GM23338 (cell line): ENCODE results near the gene SLC2A6. TPM values are rescaled to one million over a fixed set of nuclear protein-coding genes. Genes with fewer than 3 reads are reported as not detected.
A peak's percentile ranks its signal among the peaks of the same experiment; 100 is the strongest.

Experiments used
- ATAC-seq: fragments of 200-7000 bp; cut with Tn5 transposase; 3 replicates; pipeline ENCODE4 v1.9.1; 2020
- DNase-seq: peaks from one replicate; pipeline ENCODE4 v3.0.0-alpha.2; 2015; ENCODE audit warnings: low spot score
- H2AFZ ChIP-seq: fragments of 200-600 bp; sonication (generic); 2 replicates; pipeline ENCODE4 v1.8.0; 2016; ENCODE audit warnings: antibody characterized with exemption, mild to moderate bottlenecking, moderate library complexity
- H3F3A ChIP-seq: fragments of 200-600 bp; sonication (generic); replicated peaks from 2 replicates; pipeline ENCODE4 v1.8.0; 2017; ENCODE audit warnings: antibody characterized with exemption, mixed run types, low read depth
- H3K27ac ChIP-seq: fragments of 200-600 bp; sonication (generic); 2 replicates; pipeline ENCODE4 v1.6.1; 2016; ENCODE audit warnings: low read depth
- H3K27me3 ChIP-seq: fragments of 200-600 bp; sonication (generic); 2 replicates; pipeline ENCODE4 v1.8.0; 2016; ENCODE audit warnings: mild to moderate bottlenecking, mixed run types, moderate library complexity; ENCODE audit not compliant: insufficient read depth
- H3K36me3 ChIP-seq: fragments of 200-600 bp; sonication (generic); 2 replicates; pipeline ENCODE4 v1.8.0; 2016; ENCODE audit warnings: mild to moderate bottlenecking; ENCODE audit not compliant: insufficient read depth
- H3K4me1 ChIP-seq: fragments of 200-600 bp; sonication (generic); 2 replicates; pipeline ENCODE4 v1.8.0; 2016; ENCODE audit warnings: mild to moderate bottlenecking, moderate library complexity; ENCODE audit not compliant: insufficient read depth
- H3K4me2 ChIP-seq: fragments of 200-600 bp; sonication (generic); 2 replicates; pipeline ENCODE4 v1.7.1; 2017; ENCODE audit warnings: mixed run types
- H3K4me3 ChIP-seq: fragments of 200-600 bp; sonication (generic); 2 replicates; pipeline ENCODE4 v1.6.1; 2016; ENCODE audit warnings: mixed run types
- H3K79me2 ChIP-seq: fragments of 200-600 bp; sonication (generic); replicated peaks from 2 replicates; pipeline ENCODE4 v1.8.0; 2017; ENCODE audit warnings: mild to moderate bottlenecking; ENCODE audit not compliant: insufficient read depth
- H3K9me2 ChIP-seq: fragments of 200-600 bp; sonication (generic); 2 replicates; pipeline ENCODE4 v1.8.0; 2017; ENCODE audit not compliant: insufficient read depth
- H4K20me1 ChIP-seq: fragments of 200-600 bp; sonication (generic); replicated peaks from 2 replicates; pipeline ENCODE4 v1.8.0; 2017; ENCODE audit warnings: mild to moderate bottlenecking; ENCODE audit not compliant: insufficient read depth
- H3K27ac Mint-ChIP-seq: 2 replicates; pipeline ENCODE4 v1.8.0; 2020; ENCODE audit warnings: inconsistent platforms, mild to moderate bottlenecking, moderate library complexity, mixed read lengths
- H3K27me3 Mint-ChIP-seq: 3 replicates; pipeline ENCODE4 v1.8.0; 2022; ENCODE audit warnings: low read depth, mild to moderate bottlenecking, moderate library complexity, mixed read lengths, inconsistent platforms; ENCODE audit not compliant: insufficient read depth, poor library complexity
- H3K36me3 Mint-ChIP-seq: 3 replicates; pipeline ENCODE4 v1.8.0; 2021; ENCODE audit warnings: low read depth, mild to moderate bottlenecking, inconsistent platforms, moderate library complexity, mixed read lengths
- H3K4me1 Mint-ChIP-seq: 3 replicates; pipeline ENCODE4 v1.8.0; 2020; ENCODE audit warnings: mild to moderate bottlenecking, inconsistent platforms, mixed read lengths
- H3K4me3 Mint-ChIP-seq: 3 replicates; pipeline ENCODE4 v1.8.0; 2021; ENCODE audit warnings: moderate library complexity, mild to moderate bottlenecking, inconsistent platforms, mixed read lengths
- H3K9me3 Mint-ChIP-seq: 3 replicates; pipeline ENCODE4 v1.8.0; 2020; ENCODE audit warnings: moderate library complexity, mild to moderate bottlenecking, inconsistent platforms, mixed read lengths
- CREB1 ChIP-seq: fragments of 250-450 bp; sonication (Bioruptor Pico); IDR thresholded peaks from 2 replicates; pipeline ENCODE4 v1.5.0; 2020; ENCODE audit warnings: low read depth, mild to moderate bottlenecking, moderate library complexity
- NANOG ChIP-seq: IDR thresholded peaks from 2 replicates; pipeline ENCODE4 v1.6.1; 2016; ENCODE audit warnings: antibody characterized with exemption, borderline replicate concordance
- STAT1 ChIP-seq: IDR thresholded peaks from one replicate; pipeline ENCODE4 v1.6.1; 2016; ENCODE audit warnings: antibody characterized with exemption; ENCODE audit not compliant: unreplicated experiment
- ZNF114 ChIP-seq: fragments of 250-450 bp; sonication (Bioruptor Pico); IDR thresholded peaks from 2 replicates; pipeline ENCODE4 v1.5.0; 2020; ENCODE audit warnings: mild to moderate bottlenecking, moderate library complexity
- ZNF331 ChIP-seq: fragments of 250-450 bp; sonication (Bioruptor Pico); IDR thresholded peaks from 2 replicates; pipeline ENCODE4 v1.5.0; 2020; ENCODE audit warnings: low read depth, mild to moderate bottlenecking, moderate library complexity
- polyA plus RNA-seq: library from polyadenylated mRNA; unstranded; fragments of >200 nt; fragmentation: Nextera tagmentation; extraction: Ambion mirVana; gene quantifications from 2 replicates; pipeline ENCODE4 v1.2.1, GENCODE V29; 2016
- total RNA-seq: library from RNA; depleted of rRNA; stranded (reverse); fragments of >200 nt; shearing (Covaris generic); gene quantifications from 2 replicates; pipeline ENCODE4 v1.2.3, GENCODE V29; 2014
- TF ChIP-seq, protein P1 (sequence below): fragments of 250-450 bp; sonication (Bioruptor Pico); IDR thresholded peaks from 2 replicates; pipeline ENCODE4 v1.5.0; 2020; ENCODE audit warnings: mild to moderate bottlenecking, moderate library complexity
- TF ChIP-seq, protein P2 (sequence below): IDR thresholded peaks from 2 replicates; pipeline ENCODE4 v1.6.1; 2016; ENCODE audit warnings: antibody characterized with exemption
- TF ChIP-seq, protein P3 (sequence below): IDR thresholded peaks from one replicate; pipeline ENCODE4 v1.6.1; 2018; ENCODE audit warnings: antibody characterized with exemption; ENCODE audit not compliant: unreplicated experiment

Gene SLC2A6
- total and polyA plus RNA-seq, 2 experiments from 2014 or later: 17.5 to 39.3 TPM

DNA sequence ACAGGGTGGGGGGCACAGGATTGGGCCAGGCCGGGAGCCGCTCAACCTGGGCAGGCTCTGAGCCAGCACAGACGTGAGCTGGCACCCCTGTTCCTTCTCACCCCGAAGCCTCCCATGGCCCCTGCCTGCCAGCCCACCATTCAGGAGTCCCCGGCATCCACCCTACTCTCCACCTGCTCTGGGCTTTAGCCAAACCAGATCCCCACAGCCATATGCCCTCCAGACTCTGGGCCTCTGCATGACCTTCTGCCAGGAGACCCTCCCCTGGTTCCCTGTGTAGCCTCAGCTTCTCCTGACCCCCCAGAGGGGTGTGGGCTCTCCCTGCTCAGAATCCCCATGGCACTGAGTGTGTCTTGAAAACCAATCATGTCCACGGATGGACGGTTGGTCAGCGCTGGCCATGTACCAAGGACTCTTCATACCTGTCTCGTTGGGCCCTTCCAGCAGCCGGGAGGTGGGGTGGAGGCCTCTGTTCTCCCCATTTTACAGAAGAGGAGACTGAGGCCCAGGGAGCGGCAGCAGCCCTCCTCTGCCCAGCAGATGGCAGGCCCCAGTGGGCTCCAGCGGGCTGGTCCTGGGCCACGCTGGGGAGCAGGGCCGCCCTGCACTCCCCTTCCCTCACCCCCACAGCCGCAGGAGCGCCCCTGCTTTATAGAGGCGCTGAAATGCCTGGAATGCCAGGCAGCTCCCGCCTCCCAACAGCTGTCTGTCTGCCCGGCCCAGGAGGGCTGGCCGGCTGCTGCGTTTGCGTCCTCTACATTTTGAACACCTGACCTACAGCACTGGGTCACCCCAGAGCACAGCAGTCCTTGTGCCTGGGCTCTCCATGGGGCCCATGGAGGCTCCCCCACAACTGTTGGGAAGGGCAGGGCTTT lies 49.3 kb upstream of the SLC2A6 start (continued):
- TF ChIP-seq, protein P1, sequence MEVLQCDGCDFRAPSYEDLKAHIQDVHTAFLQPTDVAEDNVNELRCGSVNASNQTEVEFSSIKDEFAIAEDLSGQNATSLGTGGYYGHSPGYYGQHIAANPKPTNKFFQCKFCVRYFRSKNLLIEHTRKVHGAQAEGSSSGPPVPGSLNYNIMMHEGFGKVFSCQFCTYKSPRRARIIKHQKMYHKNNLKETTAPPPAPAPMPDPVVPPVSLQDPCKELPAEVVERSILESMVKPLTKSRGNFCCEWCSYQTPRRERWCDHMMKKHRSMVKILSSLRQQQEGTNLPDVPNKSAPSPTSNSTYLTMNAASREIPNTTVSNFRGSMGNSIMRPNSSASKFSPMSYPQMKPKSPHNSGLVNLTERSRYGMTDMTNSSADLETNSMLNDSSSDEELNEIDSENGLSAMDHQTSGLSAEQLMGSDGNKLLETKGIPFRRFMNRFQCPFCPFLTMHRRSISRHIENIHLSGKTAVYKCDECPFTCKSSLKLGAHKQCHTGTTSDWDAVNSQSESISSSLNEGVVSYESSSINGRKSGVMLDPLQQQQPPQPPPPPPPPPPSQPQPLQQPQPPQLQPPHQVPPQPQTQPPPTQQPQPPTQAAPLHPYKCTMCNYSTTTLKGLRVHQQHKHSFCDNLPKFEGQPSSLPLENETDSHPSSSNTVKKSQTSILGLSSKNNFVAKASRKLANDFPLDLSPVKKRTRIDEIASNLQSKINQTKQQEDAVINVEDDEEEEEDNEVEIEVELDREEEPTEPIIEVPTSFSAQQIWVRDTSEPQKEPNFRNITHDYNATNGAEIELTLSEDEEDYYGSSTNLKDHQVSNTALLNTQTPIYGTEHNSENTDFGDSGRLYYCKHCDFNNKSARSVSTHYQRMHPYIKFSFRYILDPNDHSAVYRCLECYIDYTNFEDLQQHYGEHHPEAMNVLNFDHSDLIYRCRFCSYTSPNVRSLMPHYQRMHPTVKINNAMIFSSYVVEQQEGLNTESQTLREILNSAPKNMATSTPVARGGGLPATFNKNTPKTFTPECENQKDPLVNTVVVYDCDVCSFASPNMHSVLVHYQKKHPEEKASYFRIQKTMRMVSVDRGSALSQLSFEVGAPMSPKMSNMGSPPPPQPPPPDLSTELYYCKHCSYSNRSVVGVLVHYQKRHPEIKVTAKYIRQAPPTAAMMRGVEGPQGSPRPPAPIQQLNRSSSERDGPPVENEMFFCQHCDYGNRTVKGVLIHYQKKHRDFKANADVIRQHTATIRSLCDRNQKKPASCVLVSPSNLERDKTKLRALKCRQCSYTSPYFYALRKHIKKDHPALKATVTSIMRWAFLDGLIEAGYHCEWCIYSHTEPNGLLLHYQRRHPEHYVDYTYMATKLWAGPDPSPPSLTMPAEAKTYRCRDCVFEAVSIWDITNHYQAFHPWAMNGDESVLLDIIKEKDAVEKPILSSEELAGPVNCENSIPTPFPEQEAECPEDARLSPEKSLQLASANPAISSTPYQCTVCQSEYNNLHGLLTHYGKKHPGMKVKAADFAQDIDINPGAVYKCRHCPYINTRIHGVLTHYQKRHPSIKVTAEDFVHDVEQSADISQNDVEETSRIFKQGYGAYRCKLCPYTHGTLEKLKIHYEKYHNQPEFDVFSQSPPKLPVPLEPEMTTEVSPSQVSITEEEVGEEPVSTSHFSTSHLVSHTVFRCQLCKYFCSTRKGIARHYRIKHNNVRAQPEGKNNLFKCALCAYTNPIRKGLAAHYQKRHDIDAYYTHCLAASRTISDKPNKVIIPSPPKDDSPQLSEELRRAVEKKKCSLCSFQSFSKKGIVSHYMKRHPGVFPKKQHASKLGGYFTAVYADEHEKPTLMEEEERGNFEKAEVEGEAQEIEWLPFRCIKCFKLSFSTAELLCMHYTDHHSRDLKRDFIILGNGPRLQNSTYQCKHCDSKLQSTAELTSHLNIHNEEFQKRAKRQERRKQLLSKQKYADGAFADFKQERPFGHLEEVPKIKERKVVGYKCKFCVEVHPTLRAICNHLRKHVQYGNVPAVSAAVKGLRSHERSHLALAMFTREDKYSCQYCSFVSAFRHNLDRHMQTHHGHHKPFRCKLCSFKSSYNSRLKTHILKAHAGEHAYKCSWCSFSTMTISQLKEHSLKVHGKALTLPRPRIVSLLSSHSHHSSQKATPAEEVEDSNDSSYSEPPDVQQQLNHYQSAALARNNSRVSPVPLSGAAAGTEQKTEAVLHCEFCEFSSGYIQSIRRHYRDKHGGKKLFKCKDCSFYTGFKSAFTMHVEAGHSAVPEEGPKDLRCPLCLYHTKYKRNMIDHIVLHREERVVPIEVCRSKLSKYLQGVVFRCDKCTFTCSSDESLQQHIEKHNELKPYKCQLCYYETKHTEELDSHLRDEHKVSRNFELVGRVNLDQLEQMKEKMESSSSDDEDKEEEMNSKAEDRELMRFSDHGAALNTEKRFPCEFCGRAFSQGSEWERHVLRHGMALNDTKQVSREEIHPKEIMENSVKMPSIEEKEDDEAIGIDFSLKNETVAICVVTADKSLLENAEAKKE (CRISPR knock-in tag): no peak
- TF ChIP-seq STAT1 (no peak), ZNF331 (CRISPR knock-in tag) (no peak)

DNA sequence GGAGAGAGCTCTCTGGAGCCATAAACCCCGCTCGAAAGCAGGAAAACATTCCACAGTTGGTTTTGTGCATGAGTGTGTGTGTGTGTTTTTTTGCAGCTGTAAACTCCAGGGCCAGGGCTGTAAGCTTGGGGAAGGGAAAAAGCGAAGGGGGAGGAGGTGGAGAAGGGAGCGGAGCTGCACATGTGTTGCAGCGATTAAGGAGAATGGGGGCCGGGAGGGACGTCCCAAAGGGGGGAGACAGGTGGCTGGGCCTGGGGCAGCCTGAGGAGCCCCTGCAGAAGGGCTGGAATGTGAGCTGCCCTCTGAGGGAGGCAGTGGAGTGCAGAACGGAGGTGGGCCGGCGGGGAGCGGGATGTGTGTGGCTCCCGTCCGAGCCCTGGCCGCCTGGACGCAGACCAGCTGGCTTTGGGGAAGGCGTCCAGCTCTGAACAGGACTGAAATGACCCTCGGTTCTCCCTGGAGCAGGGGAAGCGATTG lies 48.6 kb upstream of the SLC2A6 start:
- Histone ChIP-seq H2AFZ (peak overlapping the region; percentile 96), H3K27ac (no peak overlapping the region), H3K4me1 (peaks cover 30% of the 10 kb centered on the region), H3K9me2 (no peaks in the 10 kb centered on the region), H3K4me2 (peak overlapping the region; percentile 73), H4K20me1 (no peaks in the 10 kb centered on the region), H3F3A (no peaks in the 10 kb centered on the region), H3K36me3 (no peaks in the 10 kb centered on the region), H3K4me3 (no peak overlapping the region), H3K27me3 (no peaks in the 10 kb centered on the region), H3K79me2 (no peaks in the 10 kb centered on the region)
- TF ChIP-seq, protein P2, sequence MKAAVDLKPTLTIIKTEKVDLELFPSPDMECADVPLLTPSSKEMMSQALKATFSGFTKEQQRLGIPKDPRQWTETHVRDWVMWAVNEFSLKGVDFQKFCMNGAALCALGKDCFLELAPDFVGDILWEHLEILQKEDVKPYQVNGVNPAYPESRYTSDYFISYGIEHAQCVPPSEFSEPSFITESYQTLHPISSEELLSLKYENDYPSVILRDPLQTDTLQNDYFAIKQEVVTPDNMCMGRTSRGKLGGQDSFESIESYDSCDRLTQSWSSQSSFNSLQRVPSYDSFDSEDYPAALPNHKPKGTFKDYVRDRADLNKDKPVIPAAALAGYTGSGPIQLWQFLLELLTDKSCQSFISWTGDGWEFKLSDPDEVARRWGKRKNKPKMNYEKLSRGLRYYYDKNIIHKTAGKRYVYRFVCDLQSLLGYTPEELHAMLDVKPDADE: no peak
- TF ChIP-seq, protein P3, sequence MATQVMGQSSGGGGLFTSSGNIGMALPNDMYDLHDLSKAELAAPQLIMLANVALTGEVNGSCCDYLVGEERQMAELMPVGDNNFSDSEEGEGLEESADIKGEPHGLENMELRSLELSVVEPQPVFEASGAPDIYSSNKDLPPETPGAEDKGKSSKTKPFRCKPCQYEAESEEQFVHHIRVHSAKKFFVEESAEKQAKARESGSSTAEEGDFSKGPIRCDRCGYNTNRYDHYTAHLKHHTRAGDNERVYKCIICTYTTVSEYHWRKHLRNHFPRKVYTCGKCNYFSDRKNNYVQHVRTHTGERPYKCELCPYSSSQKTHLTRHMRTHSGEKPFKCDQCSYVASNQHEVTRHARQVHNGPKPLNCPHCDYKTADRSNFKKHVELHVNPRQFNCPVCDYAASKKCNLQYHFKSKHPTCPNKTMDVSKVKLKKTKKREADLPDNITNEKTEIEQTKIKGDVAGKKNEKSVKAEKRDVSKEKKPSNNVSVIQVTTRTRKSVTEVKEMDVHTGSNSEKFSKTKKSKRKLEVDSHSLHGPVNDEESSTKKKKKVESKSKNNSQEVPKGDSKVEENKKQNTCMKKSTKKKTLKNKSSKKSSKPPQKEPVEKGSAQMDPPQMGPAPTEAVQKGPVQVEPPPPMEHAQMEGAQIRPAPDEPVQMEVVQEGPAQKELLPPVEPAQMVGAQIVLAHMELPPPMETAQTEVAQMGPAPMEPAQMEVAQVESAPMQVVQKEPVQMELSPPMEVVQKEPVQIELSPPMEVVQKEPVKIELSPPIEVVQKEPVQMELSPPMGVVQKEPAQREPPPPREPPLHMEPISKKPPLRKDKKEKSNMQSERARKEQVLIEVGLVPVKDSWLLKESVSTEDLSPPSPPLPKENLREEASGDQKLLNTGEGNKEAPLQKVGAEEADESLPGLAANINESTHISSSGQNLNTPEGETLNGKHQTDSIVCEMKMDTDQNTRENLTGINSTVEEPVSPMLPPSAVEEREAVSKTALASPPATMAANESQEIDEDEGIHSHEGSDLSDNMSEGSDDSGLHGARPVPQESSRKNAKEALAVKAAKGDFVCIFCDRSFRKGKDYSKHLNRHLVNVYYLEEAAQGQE: no peak
- no peak for TF ChIP-seq NANOG
- no peak for TF ChIP-seq STAT1
- no peak for TF ChIP-seq ZNF114 (CRISPR knock-in tag)
- no peak for TF ChIP-seq CREB1
- H3K4me3 Mint-ChIP-seq: peak overlapping the region; percentile 28; the same call in 2 of the 3 replicates
- peak; percentile 35 for DNase-seq
- H3K27ac Mint-ChIP-seq: peak overlapping the region; percentile 54
- H3K36me3 Mint-ChIP-seq: no peaks in the 10 kb centered on the region; the same call in 2 of the 3 replicates
- peak; percentile 32 for ATAC-seq
- peaks cover 16% of the 10 kb centered on the region for H3K27me3 Mint-ChIP-seq
- H3K9me3 Mint-ChIP-seq: no peaks in the 10 kb centered on the region
- peaks cover 41% of the 10 kb centered on the region for H3K4me1 Mint-ChIP-seq
